DMS53 treated with DMSO at 0.1 percent for 48 hours (cell line): ENCODE data around the gene CLEC16A.

ENCODE experiments used
- DNase-seq: peaks from one replicate; lab custom pipeline; 2025; ENCODE audit not compliant: unreplicated experiment; lab: John Stamatoyannopoulos, UW

The CLEC16A gene

DNA sequence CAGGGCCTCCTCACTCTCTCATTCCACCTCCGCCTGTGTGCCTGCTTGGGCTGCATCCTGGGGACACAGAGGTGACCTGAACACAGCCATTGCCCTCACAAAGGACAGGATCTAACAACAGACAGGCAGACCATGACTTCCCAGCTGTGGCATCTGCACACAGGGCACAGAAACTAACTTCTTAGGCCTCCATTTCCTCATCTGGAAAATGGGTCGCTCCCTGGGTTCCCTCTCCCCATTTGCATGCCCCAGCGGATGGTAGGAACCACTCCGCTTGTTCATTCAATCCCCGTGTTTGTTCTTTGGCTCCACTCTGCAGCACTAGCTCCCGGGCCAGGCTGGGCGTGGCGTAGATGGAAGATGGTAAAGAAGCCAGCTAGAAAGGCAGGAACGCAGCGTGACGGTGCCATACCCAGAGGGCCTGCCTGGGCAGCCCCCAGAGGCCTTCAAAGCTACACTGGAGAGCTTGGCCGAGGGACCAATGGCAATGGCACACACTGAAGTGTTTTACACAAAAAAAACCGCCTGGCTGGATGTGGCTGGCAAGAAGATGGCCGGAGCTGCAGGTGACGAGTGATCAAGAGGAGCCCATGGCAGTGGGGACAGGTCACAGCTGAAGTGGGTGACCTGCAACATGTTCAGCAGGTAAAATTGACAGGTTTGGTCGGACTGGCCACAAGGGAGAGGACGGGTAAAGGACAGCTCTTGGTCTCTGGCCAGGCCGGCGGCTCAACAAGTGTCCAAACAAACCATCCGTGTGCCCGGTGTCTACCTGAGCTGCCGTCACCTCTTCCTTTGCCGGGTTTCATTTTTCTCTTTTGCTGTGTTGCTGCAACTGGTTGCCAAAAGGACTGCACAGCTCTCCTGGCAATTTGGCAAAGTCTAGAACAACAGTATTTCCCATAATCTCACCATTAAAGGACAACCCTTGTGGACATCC, 244.7 kb downstream of the CLEC16A start:
- peak; percentile 1 for DNase-seq

GRCh38 chr16:11190588-11191560, 246.5 kb downstream of the CLEC16A start:
- DNase-seq = no peak

DNA sequence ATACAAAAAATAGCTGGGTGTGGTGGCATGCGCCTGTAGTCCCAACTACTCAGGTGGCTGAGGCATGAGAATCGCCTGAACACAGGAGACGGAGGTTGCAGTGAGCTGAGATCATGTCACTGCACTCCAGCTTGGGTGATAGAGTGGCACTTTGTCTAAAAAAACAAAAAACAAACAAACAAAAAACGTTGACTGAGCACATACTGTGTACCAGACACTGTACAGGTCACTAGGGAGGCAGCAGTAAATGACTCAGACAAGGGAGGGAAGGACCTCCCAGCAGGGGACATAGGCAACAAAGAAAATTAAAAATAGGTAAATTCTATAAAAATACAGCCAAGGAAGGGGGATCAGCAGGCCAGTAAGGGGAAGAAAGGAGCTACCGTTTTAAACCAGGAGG, 247.3 kb downstream of the CLEC16A start:
- DNase-seq = no peak

- no peak for DNase-seq
Observed at GRCh38 chr16:11193494-11193893, 249.1 kb downstream of the CLEC16A start.

GRCh38 chr16:11194913-11195312, 250.5 kb downstream of the CLEC16A start:
- no peak for DNase-seq

DNA sequence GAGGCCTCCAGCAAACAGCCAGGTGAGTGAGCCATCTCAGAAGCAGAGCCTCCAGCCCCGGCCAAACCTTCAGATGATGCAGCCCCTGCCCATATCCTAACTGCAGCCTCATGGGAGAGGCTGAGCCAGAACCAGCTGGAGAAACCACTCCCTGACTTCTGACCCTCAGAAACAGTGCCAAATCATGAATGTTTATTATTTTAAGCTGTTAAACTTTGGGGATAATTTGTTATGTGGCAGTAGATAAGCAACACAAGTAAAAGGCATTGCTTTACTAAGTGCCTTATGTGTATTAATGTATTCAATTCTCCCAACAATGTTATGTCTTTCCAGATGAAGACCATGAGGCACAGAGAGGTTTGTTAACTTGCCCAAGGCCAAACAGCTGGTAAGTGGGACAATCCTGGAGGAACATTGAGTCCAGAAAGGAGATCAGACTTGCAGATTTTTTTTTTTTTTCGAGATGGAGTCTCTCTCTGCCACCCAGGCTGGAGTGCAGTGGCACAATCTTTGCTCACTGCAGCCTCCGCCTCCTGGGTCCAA, 252.0 kb downstream of the CLEC16A start:
- no peak for DNase-seq

- no peak for DNase-seq
Observed at GRCh38 chr16:11198375-11198774, 254.0 kb downstream of the CLEC16A start.

- no peak for DNase-seq
Observed at GRCh38 chr16:11198828-11199227, 254.5 kb downstream of the CLEC16A start.

GRCh38 chr16:11200592-11200991, 256.2 kb downstream of the CLEC16A start:
- no peak for DNase-seq

GRCh38 chr16:11201498-11202259, 257.3 kb downstream of the CLEC16A start:
- DNase-seq = no peak

DNA sequence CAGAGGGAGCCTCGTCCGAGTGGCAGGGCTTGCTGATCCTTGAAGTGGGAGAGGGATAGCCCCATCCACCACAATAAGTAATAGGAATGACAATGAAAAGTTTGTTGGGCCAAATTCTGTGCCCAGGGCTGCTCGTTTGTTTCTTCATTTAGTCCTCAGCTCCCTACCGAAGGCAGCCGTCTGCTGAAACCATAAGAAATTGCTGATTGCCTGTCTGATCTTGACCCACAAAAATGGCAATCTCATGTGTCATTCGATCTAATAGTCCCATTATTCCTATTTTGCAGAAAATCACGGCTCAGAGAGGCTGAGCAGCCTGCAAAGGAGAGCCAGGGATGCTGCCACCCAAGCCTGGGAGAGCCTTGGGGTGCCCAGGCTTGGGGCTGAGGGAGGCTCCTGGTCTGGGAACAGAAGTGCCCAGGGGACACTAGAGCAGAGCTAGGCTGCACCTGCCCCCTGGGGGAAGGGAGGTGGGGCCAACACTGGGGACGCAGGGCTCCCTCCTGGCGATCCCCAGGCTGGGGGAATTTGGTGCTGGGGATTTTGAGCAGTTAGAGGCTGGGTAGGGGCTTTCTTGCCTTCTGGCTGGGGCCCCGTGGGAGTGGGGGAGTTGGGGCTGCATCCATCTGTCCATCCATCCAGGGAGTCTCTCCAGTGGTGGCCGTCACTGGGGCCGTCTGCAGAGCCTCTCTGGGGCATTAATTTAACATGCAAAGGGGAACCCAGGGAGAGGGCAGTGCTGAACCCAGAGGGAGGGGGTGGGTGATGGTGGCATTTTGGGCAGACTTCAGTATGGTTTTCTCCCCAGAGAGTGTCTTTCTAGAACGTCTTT, 258.1 kb downstream of the CLEC16A start:
- no peak for DNase-seq

- no peak for DNase-seq
Observed at GRCh38 chr16:11203111-11203623, 258.8 kb downstream of the CLEC16A start.

GRCh38 chr16:11204513-11205047, 260.2 kb downstream of the CLEC16A start:
- DNase-seq = no peak

- DNase-seq = no peak
Observed at GRCh38 chr16:11205065-11205699, 260.8 kb downstream of the CLEC16A start.

- DNase-seq = no peak
Observed at GRCh38 chr16:11205754-11206581, 261.6 kb downstream of the CLEC16A start.

GRCh38 chr16:11207646-11208045, 263.3 kb downstream of the CLEC16A start:
- no peak for DNase-seq

DNA sequence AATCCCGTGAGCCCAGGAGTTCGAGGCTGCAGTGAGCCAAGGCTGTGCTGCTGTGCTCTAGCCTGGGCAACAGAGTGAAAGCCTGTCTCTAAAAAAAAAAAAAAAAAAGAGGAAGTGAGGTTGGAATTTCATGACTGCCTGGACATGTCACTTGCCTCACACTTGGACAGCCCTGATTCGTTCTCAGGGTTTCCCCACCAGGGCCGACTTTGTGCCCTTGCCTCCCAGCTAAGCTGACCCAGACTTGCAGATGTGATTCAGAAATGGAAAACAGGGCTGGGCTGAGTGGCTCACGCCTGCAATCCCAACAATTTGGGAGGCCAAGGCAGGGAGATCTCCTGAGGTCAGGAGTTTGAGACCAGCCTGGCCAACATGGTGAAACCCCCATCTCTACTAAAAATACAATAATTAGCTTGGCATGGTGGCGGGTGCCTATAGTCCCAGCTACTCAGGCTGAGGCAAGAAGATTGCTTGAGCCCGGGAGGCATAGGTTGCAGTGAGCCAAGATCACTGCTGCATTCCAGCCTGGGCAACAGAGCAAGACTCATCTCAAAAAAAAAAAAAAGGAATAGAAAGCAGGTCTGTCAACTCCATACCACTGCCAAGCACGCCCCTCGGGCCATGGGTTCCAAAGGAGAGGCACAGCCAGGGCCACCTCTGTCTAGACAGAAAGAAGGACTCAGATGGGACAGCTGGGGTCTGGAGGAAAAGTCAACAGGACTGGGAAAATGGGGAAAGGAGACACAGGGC, 264.7 kb downstream of the CLEC16A start:
- DNase-seq = no peak
